Activated naive CD4-positive, alpha-beta T cell treated with anti-CD3 and anti-CD28 coated beads, Interleukin-2, amount 50 U/mL, for 72 hours (primary cell): Measurements from ENCODE around the gene ZFP1. TPM values are rescaled to one million over a fixed set of nuclear protein-coding genes. Genes with fewer than 3 reads are reported as not detected.
"Not testable (repeated sequence)": the region's sequence is repeated elsewhere in the genome, so short reads cannot be mapped to it uniquely, and the experiment has no call there.

Experiments used
- ATAC-seq, 2 donors: fragments of 150-1000 bp; cut with Tn5 transposase; 2 replicates each; pipeline ENCODE4 v1.10.0; 2021; ENCODE audit warnings: mild to moderate bottlenecking in 2 of 2, moderate library complexity in 2 of 2
- DNase-seq, 2 donors: peaks; one replicate each; pipeline ENCODE4 v3.0.0; 2021 to 2022; ENCODE audit warnings: low spot score in 2 of 2
- H3K27ac Mint-ChIP-seq, 2 donors: one replicate each; pipeline ENCODE4 v1.8.0; 2022; ENCODE audit warnings: mild to moderate bottlenecking in 2 of 2, mixed read lengths in 2 of 2
- H3K36me3 Mint-ChIP-seq, 2 donors: one replicate each; pipeline ENCODE4 v1.8.0; 2022; ENCODE audit warnings: mixed read lengths in 2 of 2
- H3K9me3 Mint-ChIP-seq, 2 donors: one replicate each; pipeline ENCODE4 v1.8.0; 2022; ENCODE audit warnings: mixed read lengths in 2 of 2
- total RNA-seq, 2 donors: library from RNA; stranded (reverse); gene quantifications; one replicate each; pipeline ENCODE4 v1.2.3, GENCODE V29; 2022

The ZFP1 gene
- total RNA-seq, 2 donors from 2014 or later = 13.4 to 13.5 TPM

- DNase-seq (no peak), ATAC-seq (no peak)
- no peak overlapping the region for H3K27ac Mint-ChIP-seq
- H3K36me3 Mint-ChIP-seq = peaks cover 4 to 5% of the 10 kb centered on the region in 2 donors
- H3K9me3 Mint-ChIP-seq = peaks cover 4 to 18% of the 10 kb centered on the region in 2 donors
Measured at GRCh38 chr16:75181630-75182029, 33.3 kb downstream of the ZFP1 start.

GRCh38 chr16:75188832-75189477 is 40.6 kb downstream of the ZFP1 start:
- no peaks in the 10 kb centered on the region for H3K9me3 Mint-ChIP-seq
- ATAC-seq (no peak), DNase-seq (no peak)
- H3K36me3 Mint-ChIP-seq = no peaks in the 10 kb centered on the region
- H3K27ac Mint-ChIP-seq = no peak overlapping the region

GRCh38 chr16:75189638-75190245 is 41.4 kb downstream of the ZFP1 start:
- Mint-ChIP-seq H3K36me3 (no peaks in the 10 kb centered on the region), H3K9me3 (no peaks in the 10 kb centered on the region)
- ATAC-seq = no peak

GRCh38 chr16:75192606-75193264 is 44.4 kb downstream of the ZFP1 start:
- Mint-ChIP-seq H3K36me3 (no peaks in the 10 kb centered on the region), H3K27ac (no peak overlapping the region), H3K9me3 (no peaks in the 10 kb centered on the region)
- no peak for ATAC-seq
- no peak for DNase-seq

More at GRCh38 chr16:75189638-75190245, 41.4 kb downstream of the ZFP1 start:
- DNase-seq = no peak
- no peak overlapping the region for H3K27ac Mint-ChIP-seq

GRCh38 chr16:75193265-75193650 is 44.9 kb downstream of the ZFP1 start:
- H3K9me3 Mint-ChIP-seq = no peaks in the 10 kb centered on the region
- ATAC-seq (no peak), DNase-seq (no peak)
- H3K36me3 Mint-ChIP-seq = no peaks in the 10 kb centered on the region
- H3K27ac Mint-ChIP-seq = no peak overlapping the region

- no peaks in the 10 kb centered on the region for H3K36me3 Mint-ChIP-seq
- ATAC-seq = no peak
Measured at GRCh38 chr16:75193730-75194444, 45.6 kb downstream of the ZFP1 start.

GRCh38 chr16:75195811-75196790 is 47.8 kb downstream of the ZFP1 start:
- peak in 1 of 2 donors; percentile 37 for DNase-seq
- no peak overlapping the region for H3K27ac Mint-ChIP-seq
- ATAC-seq = no peak
- no peaks in the 10 kb centered on the region for H3K9me3 Mint-ChIP-seq
- H3K36me3 Mint-ChIP-seq = no peaks in the 10 kb centered on the region

More at GRCh38 chr16:75193730-75194444, 45.6 kb downstream of the ZFP1 start:
- no peaks in the 10 kb centered on the region for H3K9me3 Mint-ChIP-seq
- no peak overlapping the region for H3K27ac Mint-ChIP-seq
- no peak for DNase-seq

- no peaks in the 10 kb centered on the region for H3K9me3 Mint-ChIP-seq
- no peak overlapping the region for H3K27ac Mint-ChIP-seq
- ATAC-seq = no peak
- DNase-seq = peak in 1 of 2 donors; percentile 53
- H3K36me3 Mint-ChIP-seq = no peaks in the 10 kb centered on the region
Measured at GRCh38 chr16:75196836-75197235, 48.5 kb downstream of the ZFP1 start.

GRCh38 chr16:75197522-75198134 is 49.3 kb downstream of the ZFP1 start:
- H3K27ac Mint-ChIP-seq = no peak overlapping the region
- H3K9me3 Mint-ChIP-seq = no peaks in the 10 kb centered on the region
- H3K36me3 Mint-ChIP-seq = no peaks in the 10 kb centered on the region
- peak in 1 of 2 donors; percentile 3 for DNase-seq
- no peak for ATAC-seq

- H3K27ac Mint-ChIP-seq = no peak overlapping the region
- H3K36me3 Mint-ChIP-seq = no peaks in the 10 kb centered on the region
- DNase-seq (no peak), ATAC-seq (no peak)
- no peaks in the 10 kb centered on the region for H3K9me3 Mint-ChIP-seq
Measured at GRCh38 chr16:75198135-75198600, 49.8 kb downstream of the ZFP1 start.

- DNase-seq (no peak), ATAC-seq (no peak)
- Mint-ChIP-seq H3K9me3 (no peaks in the 10 kb centered on the region), H3K36me3 (no peaks in the 10 kb centered on the region), H3K27ac (no peak overlapping the region)
Measured at GRCh38 chr16:75202069-75202590, 53.8 kb downstream of the ZFP1 start.

- DNase-seq = no peak
- no peaks in the 10 kb centered on the region for H3K9me3 Mint-ChIP-seq
- H3K27ac Mint-ChIP-seq = no peak overlapping the region
Measured at GRCh38 chr16:75203096-75203495, 54.8 kb downstream of the ZFP1 start.

GRCh38 chr16:75203667-75204409 is 55.5 kb downstream of the ZFP1 start:
- Mint-ChIP-seq H3K27ac (no peak overlapping the region), H3K36me3 (no peaks in the 10 kb centered on the region), H3K9me3 (no peaks in the 10 kb centered on the region)
- ATAC-seq (no peak), DNase-seq (no peak)

More at GRCh38 chr16:75203096-75203495, 54.8 kb downstream of the ZFP1 start:
- ATAC-seq = no peak
- H3K36me3 Mint-ChIP-seq = no peaks in the 10 kb centered on the region

GRCh38 chr16:75204410-75204758 is 56.1 kb downstream of the ZFP1 start:
- H3K27ac Mint-ChIP-seq = no peak overlapping the region
- DNase-seq = no peak
- H3K36me3 Mint-ChIP-seq = no peaks in the 10 kb centered on the region
- H3K9me3 Mint-ChIP-seq = no peaks in the 10 kb centered on the region
- ATAC-seq = peak in 1 of 2 donors; percentile 22

GRCh38 chr16:75204905-75205304 is 56.6 kb downstream of the ZFP1 start:
- DNase-seq, H3K27ac Mint-ChIP-seq, H3K9me3 Mint-ChIP-seq, H3K36me3 Mint-ChIP-seq: not testable (repeated sequence)
- ATAC-seq = peak in 1 of 2 donors; percentile 20
